GM10266 (cell line): ENCODE results near the gene CERCAM.

Experiments
- DNase-seq: peaks from one replicate; pipeline ENCODE4 v3.0.0; 2012; ENCODE audit errors: extremely low spot score
- TF ChIP-seq, protein P1 (sequence below): IDR thresholded peaks from 2 replicates; pipeline ENCODE4 v1.5.1; 2012; ENCODE audit warnings: mild to moderate bottlenecking, low read depth; ENCODE audit not compliant: control insufficient read depth, insufficient read depth; ENCODE audit errors: missing control alignments

Gene CERCAM

DNA sequence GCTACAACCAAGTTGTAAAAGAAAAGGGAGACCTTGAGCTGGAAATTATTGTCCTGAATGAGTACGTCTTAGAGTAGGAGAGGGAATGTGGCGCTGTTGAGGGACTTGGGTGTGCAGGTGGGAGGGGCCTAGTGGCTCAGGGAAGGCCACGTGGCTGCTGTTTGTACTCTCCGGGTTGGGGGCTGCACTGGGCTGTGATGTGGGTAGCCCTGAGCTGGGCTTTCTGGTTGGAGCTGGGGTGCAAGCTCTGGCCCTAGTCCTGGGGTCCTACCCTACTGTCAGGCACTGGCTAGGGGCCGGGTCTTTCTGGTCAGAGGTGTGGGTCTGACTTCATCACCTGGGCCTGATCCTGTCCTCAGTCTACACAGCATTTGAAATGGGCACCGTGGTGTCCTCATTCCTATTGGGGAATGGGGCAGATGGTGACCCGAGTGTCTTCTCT lies 64.8 kb downstream of the CERCAM start:
- TF ChIP-seq, protein P1, sequence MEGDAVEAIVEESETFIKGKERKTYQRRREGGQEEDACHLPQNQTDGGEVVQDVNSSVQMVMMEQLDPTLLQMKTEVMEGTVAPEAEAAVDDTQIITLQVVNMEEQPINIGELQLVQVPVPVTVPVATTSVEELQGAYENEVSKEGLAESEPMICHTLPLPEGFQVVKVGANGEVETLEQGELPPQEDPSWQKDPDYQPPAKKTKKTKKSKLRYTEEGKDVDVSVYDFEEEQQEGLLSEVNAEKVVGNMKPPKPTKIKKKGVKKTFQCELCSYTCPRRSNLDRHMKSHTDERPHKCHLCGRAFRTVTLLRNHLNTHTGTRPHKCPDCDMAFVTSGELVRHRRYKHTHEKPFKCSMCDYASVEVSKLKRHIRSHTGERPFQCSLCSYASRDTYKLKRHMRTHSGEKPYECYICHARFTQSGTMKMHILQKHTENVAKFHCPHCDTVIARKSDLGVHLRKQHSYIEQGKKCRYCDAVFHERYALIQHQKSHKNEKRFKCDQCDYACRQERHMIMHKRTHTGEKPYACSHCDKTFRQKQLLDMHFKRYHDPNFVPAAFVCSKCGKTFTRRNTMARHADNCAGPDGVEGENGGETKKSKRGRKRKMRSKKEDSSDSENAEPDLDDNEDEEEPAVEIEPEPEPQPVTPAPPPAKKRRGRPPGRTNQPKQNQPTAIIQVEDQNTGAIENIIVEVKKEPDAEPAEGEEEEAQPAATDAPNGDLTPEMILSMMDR, result no peak
- no peak for DNase-seq

DNA sequence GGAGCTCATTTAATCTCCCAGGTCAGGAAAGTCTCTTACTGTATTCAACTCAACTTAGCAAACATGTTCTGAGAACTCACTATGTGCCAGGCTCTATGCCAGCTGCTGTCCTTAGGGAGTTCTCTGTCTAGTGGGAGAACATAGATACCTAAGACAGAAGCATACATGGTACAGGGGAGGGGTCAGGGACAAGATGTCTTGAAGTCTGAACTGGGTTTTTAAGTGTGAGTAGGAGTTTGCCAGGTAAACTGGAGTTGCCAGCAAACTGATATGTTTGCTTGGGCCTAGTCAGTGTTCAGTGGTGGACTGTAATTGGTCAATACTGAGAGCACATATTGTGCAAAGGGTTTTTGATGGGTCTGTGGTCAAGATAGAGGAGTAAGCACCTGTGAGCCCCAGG lies 65.5 kb downstream of the CERCAM start:
- no peak for DNase-seq
- TF ChIP-seq, protein P1, result no peak
